ENCODE measurements around the gene CDH13.

- TF ChIP-seq CTCF (IDR thresholded peaks at IDR 0.05; ENCODE audit: extremely low read depth in 1 of 2, insufficient read depth in 1 of 2, low read depth in 1 of 2, low read length in 2 of 2) (no peak), POLR2AphosphoS5 (IDR thresholded peaks at IDR 0.05; ENCODE audit: insufficient read depth, low read depth, low read length) (no peak), POLR2A (IDR thresholded peaks at IDR 0.05; ENCODE audit: low read depth, low read length) (no peak), EZH2 (IDR thresholded peaks at IDR 0.05; ENCODE audit: borderline replicate concordance, low read depth, low read length, severe bottlenecking) (no peak), GATA2 (IDR thresholded peaks at IDR 0.05; ENCODE audit: insufficient read depth, insufficient read length, low read depth, low read length) (no peak), MAX (IDR thresholded peaks at IDR 0.05; ENCODE audit: insufficient read depth, insufficient read length) (no peak), MYC (IDR thresholded peaks at IDR 0.05; ENCODE audit: low read depth, low read length) (no peak), FOS (IDR thresholded peaks at IDR 0.05; ENCODE audit: borderline replicate concordance, insufficient read depth, low read length) (no peak), JUN (IDR thresholded peaks at IDR 0.05; ENCODE audit: borderline replicate concordance, insufficient read depth, insufficient read length, low read depth) (no peak)
Observed at GRCh38 chr16:83609178-83609577, 982.4 kb downstream of the CDH13 start.

Measured in endothelial cell of umbilical vein (primary cell).